Naive thymus-derived CD8-positive, alpha-beta T cell (primary cell): Measurements from ENCODE around the gene MSL3B.
A peak's percentile ranks its signal among the peaks of the same experiment; 100 is the strongest.

ENCODE experiments used
- ATAC-seq, 2 donors: fragments of 150-1000 bp; cut with Tn5 transposase in 1 of 2; sonication (Bioruptor Pico), chemical (Tn5 transposase) in 1 of 2; 1 replicate in 1 of 2; 2 replicates in 1 of 2; pipeline ENCODE4 v1.10.0; 2021; ENCODE audit warnings: mild to moderate bottlenecking in 2 of 2, moderate library complexity in 2 of 2
- POLR2A ChIA-PET: fragments of 350-600 bp; sonication (Branson Sonifier 250); formaldehyde crosslinking; loops from one replicate; lab custom pipeline; 2021; ENCODE audit warnings: antibody characterized with exemption; lab: Charles Lee
- DNase-seq, 10 donors: peaks; one replicate each; pipeline versions ENCODE4 v3.0.0 to v3.0.0-alpha.2; 2020 to 2022
- H3K27ac Mint-ChIP-seq, 10 donors: one replicate each; pipeline ENCODE4 v1.8.0; 2020 to 2022; ENCODE audit warnings: mild to moderate bottlenecking in 10 of 10, mixed read lengths in 10 of 10, moderate library complexity in 4 of 10, inconsistent platforms in 1 of 10
- H3K27me3 Mint-ChIP-seq, 5 donors: one replicate each; pipeline ENCODE4 v1.8.0; 2021 to 2022; ENCODE audit warnings: mixed read lengths in 5 of 5
- H3K36me3 Mint-ChIP-seq, 3 donors: one replicate each; pipeline ENCODE4 v1.8.0; 2020 to 2022; ENCODE audit warnings: mixed read lengths in 3 of 3, mild to moderate bottlenecking in 2 of 3, inconsistent platforms in 1 of 3
- H3K4me1 Mint-ChIP-seq, 4 donors: one replicate each; pipeline ENCODE4 v1.8.0; 2021 to 2022; ENCODE audit warnings: mixed read lengths in 4 of 4
- H3K4me3 Mint-ChIP-seq, 10 donors: one replicate each; pipeline ENCODE4 v1.8.0; 2020 to 2022; ENCODE audit warnings: mild to moderate bottlenecking in 10 of 10, mixed read lengths in 10 of 10, moderate library complexity in 6 of 10, inconsistent platforms in 1 of 10
- H3K9me3 Mint-ChIP-seq, 9 donors: one replicate each; pipeline ENCODE4 v1.8.0; 2020 to 2022; ENCODE audit warnings: mixed read lengths in 9 of 9, mild to moderate bottlenecking in 3 of 9, inconsistent platforms in 1 of 9, moderate library complexity in 1 of 9

Gene MSL3B

DNA sequence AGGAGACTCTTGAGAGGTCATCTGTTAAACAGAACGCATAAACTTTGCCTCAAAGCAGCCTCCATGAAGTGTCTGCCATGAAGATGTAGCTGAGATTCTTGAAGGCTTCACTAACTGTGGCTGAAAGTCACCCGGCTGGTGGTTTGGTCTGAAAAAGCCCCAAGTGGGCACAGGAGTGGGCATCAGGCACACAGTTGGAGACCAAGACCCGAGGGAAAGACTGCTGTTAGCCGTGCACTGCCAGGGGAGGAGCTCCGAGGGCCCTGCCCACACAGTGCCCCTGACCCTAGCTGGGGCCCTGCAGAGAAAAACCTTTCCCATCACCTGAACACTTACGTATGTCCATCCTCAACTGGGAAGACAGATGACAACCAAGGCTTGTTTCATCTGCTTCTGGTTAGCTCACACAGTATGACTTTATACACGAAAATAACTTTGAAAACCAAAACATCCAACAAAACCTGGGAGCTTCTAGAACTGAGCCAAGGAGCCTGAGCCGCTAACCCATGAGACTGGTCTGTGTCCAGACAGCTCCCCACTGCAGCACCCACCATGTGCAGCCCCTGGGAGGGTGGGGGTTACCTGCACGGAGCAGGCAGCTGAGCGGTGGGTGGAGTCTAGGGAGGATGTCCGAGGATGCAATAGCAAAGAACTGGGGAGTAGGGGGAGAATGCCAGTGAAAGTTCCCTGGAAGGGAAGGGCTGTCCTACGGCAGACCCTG lies 29.3 kb downstream of the MSL3B start:
- no peak overlapping the region for H3K27ac Mint-ChIP-seq
- no peaks in the 10 kb centered on the region for H3K4me1 Mint-ChIP-seq
- DNase-seq (peak in 1 of 10 donors; percentile 32), ATAC-seq (no peak)
- H3K4me3 Mint-ChIP-seq, result no peak overlapping the region
- POLR2A ChIA-PET, result no interaction called here
- H3K27me3 Mint-ChIP-seq, result no peaks in the 10 kb centered on the region
- no peaks in the 10 kb centered on the region for H3K9me3 Mint-ChIP-seq
- no peaks in the 10 kb centered on the region for H3K36me3 Mint-ChIP-seq

DNA sequence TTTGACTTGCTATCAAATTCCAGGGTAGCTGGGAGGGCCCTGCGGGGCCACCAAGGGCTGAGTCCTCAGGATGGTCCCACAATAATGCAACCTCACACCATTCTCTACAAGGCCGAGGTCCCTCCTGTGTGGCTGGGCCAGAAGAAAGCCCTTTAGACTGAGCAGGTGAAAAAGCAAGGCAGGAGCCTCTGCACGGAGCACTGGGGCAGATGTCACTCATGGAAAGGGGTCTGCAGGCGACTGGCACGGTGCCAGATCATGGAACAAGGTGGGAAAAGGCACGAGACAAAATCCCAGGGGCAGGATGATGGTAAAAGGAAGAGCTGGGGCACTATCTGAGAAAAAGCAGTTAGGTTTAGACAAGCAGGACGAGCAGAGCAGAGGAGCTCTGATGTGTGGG lies 29.9 kb downstream of the MSL3B start:
- DNase-seq (no peak), ATAC-seq (no peak)
- Mint-ChIP-seq H3K4me3 (no peak overlapping the region), H3K9me3 (no peaks in the 10 kb centered on the region), H3K27ac (peak overlapping the region in 1 of 10 donors; percentile 19), H3K4me1 (no peaks in the 10 kb centered on the region), H3K36me3 (no peaks in the 10 kb centered on the region), H3K27me3 (no peaks in the 10 kb centered on the region)
- POLR2A ChIA-PET, result no interaction called here

- POLR2A ChIA-PET, result no interaction called here
- no peaks in the 10 kb centered on the region for H3K4me1 Mint-ChIP-seq
Observed at GRCh38 chr2:233837694-233838229, 30.4 kb downstream of the MSL3B start.

GRCh38 chr2:233836359-233836758 lies 31.8 kb downstream of the MSL3B start:
- POLR2A ChIA-PET, result no interaction called here
- H3K36me3 Mint-ChIP-seq, result no peaks in the 10 kb centered on the region

More at GRCh38 chr2:233837694-233838229, 30.4 kb downstream of the MSL3B start:
- H3K4me3 Mint-ChIP-seq, result no peak overlapping the region
- H3K27ac Mint-ChIP-seq, result no peak overlapping the region
- DNase-seq (no peak), ATAC-seq (no peak)
- no peaks in the 10 kb centered on the region for H3K27me3 Mint-ChIP-seq
- no peaks in the 10 kb centered on the region for H3K9me3 Mint-ChIP-seq
- H3K36me3 Mint-ChIP-seq, result no peaks in the 10 kb centered on the region

DNA sequence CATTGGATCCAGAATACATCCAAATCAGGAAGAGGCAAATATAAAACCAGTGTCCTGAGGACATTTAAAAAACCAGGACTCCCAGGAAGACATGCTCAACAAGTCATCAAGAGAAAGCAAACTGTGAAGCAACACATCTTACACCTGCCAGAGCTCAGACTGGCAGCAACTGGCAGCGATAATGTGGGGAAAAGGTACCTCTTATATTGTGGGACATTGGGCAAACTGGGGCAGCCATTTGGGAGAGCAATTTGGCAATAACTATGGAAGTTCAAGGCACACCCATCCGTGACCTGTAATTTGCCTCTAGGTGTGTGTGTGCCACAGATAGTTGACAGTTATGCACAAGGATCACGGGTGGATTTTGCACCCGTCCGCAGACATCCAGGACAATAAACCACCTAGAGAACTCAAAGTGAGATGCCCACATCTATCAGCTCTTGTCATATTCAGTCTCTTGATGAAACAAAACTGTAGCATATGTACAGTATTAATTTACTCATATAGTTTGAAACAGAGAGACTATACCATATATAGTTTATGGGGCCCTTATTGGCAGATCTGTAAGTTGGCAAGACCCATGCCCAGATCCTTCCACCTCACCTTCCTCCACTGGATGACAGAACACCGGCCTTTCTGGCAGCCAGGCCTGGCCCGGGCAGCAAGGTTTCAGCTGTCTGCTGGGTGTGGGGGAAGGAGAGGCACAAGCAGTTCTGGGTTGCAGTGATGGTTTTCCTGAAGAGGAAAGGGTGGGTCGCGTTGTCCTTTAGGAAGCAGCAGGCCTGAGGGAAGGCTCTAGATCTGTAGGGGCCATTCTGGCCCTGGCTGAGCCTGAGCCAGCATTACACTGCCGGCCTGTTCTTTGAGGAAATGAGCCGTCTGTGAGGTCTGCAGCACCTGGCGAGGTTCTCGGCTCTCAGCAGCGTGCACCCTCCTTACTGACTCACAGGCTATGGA lies 32.7 kb downstream of the MSL3B start:
- no peak for DNase-seq
- POLR2A ChIA-PET, result no interaction called here
- H3K9me3 Mint-ChIP-seq, result no peaks in the 10 kb centered on the region
- no peak for ATAC-seq
- no peak overlapping the region for H3K4me3 Mint-ChIP-seq
- no peaks in the 10 kb centered on the region for H3K36me3 Mint-ChIP-seq
- no peaks in the 10 kb centered on the region for H3K27me3 Mint-ChIP-seq
- no peaks in the 10 kb centered on the region for H3K4me1 Mint-ChIP-seq
- H3K27ac Mint-ChIP-seq, result peak overlapping the region in 1 of 10 donors; percentile 8

More at GRCh38 chr2:233836359-233836758, 31.8 kb downstream of the MSL3B start:
- no peaks in the 10 kb centered on the region for H3K27me3 Mint-ChIP-seq
- H3K27ac Mint-ChIP-seq, result no peak overlapping the region
- ATAC-seq (no peak), DNase-seq (no peak)
- no peaks in the 10 kb centered on the region for H3K9me3 Mint-ChIP-seq
- no peaks in the 10 kb centered on the region for H3K4me1 Mint-ChIP-seq
- H3K4me3 Mint-ChIP-seq, result no peak overlapping the region

GRCh38 chr2:233833345-233833744 lies 34.8 kb downstream of the MSL3B start:
- Mint-ChIP-seq H3K4me3 (no peak overlapping the region), H3K4me1 (no peaks in the 10 kb centered on the region), H3K27ac (no peak overlapping the region), H3K27me3 (no peaks in the 10 kb centered on the region), H3K9me3 (no peaks in the 10 kb centered on the region), H3K36me3 (no peaks in the 10 kb centered on the region)
- POLR2A ChIA-PET, result no interaction called here
- DNase-seq, result no peak
- ATAC-seq, result no peak

- Mint-ChIP-seq H3K4me1 (no peaks in the 10 kb centered on the region), H3K27me3 (no peaks in the 10 kb centered on the region), H3K9me3 (no peaks in the 10 kb centered on the region), H3K36me3 (no peaks in the 10 kb centered on the region), H3K27ac (no peak overlapping the region), H3K4me3 (no peak overlapping the region)
- ATAC-seq (no peak), DNase-seq (no peak)
- POLR2A ChIA-PET, result no interaction called here
Observed at GRCh38 chr2:233832869-233833311, 35.3 kb downstream of the MSL3B start.

DNA sequence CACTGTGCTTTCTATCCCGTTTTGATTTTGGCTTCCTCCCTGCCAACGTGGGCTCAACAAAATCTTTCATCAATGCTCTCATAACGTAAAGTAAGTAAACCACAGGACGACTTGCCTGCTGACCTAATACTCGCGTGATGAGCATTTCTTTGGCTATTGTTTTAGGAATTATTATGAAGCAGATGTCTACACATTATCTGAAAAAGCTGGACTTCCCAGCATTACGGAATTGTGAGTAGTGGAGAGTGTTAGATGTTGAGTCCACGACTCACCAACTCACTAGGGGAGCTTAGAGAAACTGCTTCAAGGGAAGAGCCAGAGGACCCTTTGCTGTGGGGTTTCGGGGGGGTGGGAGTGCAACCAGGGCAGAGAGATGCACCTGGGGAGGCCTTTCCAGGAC lies 35.8 kb downstream of the MSL3B start:
- no peaks in the 10 kb centered on the region for H3K27me3 Mint-ChIP-seq
- no peak overlapping the region for H3K27ac Mint-ChIP-seq
- no peaks in the 10 kb centered on the region for H3K4me1 Mint-ChIP-seq
- no peak overlapping the region for H3K4me3 Mint-ChIP-seq
- no peak for DNase-seq
- H3K9me3 Mint-ChIP-seq, result no peaks in the 10 kb centered on the region
- ATAC-seq, result no peak
- POLR2A ChIA-PET, result no interaction called here
- no peaks in the 10 kb centered on the region for H3K36me3 Mint-ChIP-seq

DNA sequence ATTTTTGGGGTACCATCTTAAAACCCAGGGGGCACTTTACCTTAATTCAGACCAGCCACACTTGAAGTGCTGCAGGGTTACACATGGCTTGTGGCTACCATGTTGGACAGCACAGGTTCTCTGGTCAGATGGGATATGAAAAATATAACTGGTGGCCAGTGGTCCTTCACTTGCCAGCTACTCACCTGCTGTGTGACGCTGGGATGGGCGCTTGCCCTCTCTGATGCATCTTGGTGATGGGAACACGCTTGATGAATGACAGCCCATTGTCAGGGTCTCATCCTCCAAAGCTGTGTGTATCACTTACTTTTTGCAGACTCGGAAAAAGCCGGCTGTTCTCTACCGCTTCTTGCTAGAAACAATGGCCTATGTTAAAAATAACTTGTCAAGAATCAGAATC lies 36.3 kb downstream of the MSL3B start:
- ATAC-seq, result no peak
- Mint-ChIP-seq H3K9me3 (no peaks in the 10 kb centered on the region), H3K4me3 (no peak overlapping the region), H3K4me1 (no peaks in the 10 kb centered on the region), H3K36me3 (no peaks in the 10 kb centered on the region), H3K27ac (no peak overlapping the region), H3K27me3 (no peaks in the 10 kb centered on the region)
- POLR2A ChIA-PET, result no interaction called here
- no peak for DNase-seq

DNA sequence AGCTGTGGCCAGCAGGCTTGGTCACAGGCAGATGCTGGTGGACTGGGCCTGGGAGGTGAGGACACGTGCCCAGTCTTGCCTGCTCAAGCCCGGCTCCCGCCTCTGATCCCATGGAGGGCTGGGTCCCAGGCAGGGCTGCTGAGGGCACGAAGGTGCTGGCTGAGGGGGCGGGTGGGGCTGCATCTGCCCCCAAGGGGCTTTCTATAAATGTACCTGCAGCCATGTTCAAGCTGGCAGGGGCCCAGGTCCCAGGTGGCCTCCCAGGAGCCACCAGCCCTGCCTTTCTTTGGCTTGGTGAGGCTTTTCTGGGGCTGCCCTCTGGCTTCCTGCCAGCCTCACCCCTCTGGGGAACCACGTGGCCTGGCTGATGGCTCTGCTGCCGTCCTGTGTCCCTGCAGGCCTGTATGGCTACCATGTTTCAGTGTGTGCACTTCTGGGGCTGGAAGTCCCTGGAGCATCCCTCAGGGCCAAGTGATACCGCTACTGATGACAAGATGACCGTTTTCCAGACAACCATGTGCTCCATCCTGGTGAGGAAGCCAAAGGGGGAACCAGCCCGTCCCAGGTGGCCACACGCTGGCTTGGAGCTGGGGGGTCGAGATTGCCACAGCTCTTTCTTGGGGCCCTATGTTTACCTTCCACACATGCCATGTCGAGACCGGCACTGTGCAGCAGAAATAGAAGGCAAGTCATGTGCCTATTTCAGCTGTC lies 37.0 kb downstream of the MSL3B start:
- Mint-ChIP-seq H3K36me3 (no peaks in the 10 kb centered on the region), H3K27me3 (no peaks in the 10 kb centered on the region)
- DNase-seq, result no peak

DNA sequence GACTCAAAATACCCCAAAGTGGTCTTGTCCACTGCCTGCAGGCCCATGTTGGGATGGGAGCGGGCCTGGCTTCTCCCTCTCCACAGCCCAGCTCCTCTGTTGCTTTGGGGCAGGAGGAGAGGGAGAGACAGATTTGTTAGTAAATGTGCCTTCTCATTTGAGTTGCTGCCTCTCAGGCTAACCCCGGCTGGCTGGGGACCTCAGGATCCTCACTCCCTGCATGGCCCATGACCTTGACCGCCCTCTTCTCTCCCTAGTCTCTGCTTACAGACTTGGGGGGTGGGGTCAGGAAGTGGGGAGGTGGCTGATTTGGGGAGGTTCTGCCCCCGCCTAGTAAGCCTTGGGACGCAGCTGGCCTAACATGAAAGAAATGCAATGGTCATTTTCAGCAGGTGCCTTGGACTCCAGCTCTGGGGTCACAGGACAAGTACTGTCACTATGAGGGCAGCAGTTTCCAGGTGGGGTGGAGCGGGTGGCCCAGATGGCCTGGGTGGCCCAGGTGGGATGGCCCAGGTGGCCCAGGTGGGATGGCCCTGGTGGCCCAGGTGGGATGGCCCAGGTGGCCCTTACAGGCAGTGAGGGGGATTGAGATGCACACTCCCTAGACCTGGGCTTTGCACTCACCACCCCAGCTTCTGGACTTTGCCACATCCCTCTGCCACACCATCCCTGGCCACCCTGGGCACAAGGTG lies 37.9 kb downstream of the MSL3B start:
- peaks cover 0 to 1% (median 0%) of the 10 kb centered on the region in 5 donors for H3K27me3 Mint-ChIP-seq
- H3K4me3 Mint-ChIP-seq, result no peak overlapping the region
- DNase-seq, result no peak
- no peaks in the 10 kb centered on the region for H3K36me3 Mint-ChIP-seq
- H3K4me1 Mint-ChIP-seq, result no peaks in the 10 kb centered on the region
- POLR2A ChIA-PET, result no interaction called here
- ATAC-seq, result no peak
- H3K27ac Mint-ChIP-seq, result no peak overlapping the region
- peaks cover 0 to 3% (median 0%) of the 10 kb centered on the region in 9 donors for H3K9me3 Mint-ChIP-seq

More for the DNA sequence above, 37.0 kb downstream of the MSL3B start:
- Mint-ChIP-seq H3K27ac (no peak overlapping the region), H3K4me1 (no peaks in the 10 kb centered on the region), H3K9me3 (peaks cover 0 to 2% (median 0%) of the 10 kb centered on the region in 9 donors), H3K4me3 (no peak overlapping the region)
- ATAC-seq, result no peak
- POLR2A ChIA-PET, result no interaction called here
